BE2C (cell line): ENCODE measurements around the gene TNN.

Source experiments
- DNase-seq: peaks from one replicate; pipeline ENCODE4 v3.0.0-alpha.2; 2020
- H3K27me3 ChIP-seq: fragments of 250-450 bp; sonication (Bioruptor Pico); 2 replicates; pipeline ENCODE4 v1.5.1; 2020; ENCODE audit warnings: mild to moderate bottlenecking
- H3K36me3 ChIP-seq: fragments of 250-450 bp; sonication (Bioruptor Pico); 2 replicates; pipeline ENCODE4 v1.5.1; 2020; ENCODE audit warnings: mild to moderate bottlenecking
- H3K4me1 ChIP-seq: fragments of 250-450 bp; sonication (Bioruptor Pico); 2 replicates; pipeline ENCODE4 v1.5.1; 2020
- H3K4me3 ChIP-seq: 2 replicates; pipeline ENCODE4 v1.5.1; 2011; ENCODE audit warnings: low read depth, low read length
- H3K9me3 ChIP-seq: fragments of 250-450 bp; sonication (Bioruptor Pico); 2 replicates; pipeline ENCODE4 v1.5.1; 2020
- TF ChIP-seq, protein P1 (sequence below): IDR thresholded peaks from 2 replicates; pipeline ENCODE4 v1.5.1; 2012; ENCODE audit warnings: mild to moderate bottlenecking, low read depth, low read length

TNN gene

DNA sequence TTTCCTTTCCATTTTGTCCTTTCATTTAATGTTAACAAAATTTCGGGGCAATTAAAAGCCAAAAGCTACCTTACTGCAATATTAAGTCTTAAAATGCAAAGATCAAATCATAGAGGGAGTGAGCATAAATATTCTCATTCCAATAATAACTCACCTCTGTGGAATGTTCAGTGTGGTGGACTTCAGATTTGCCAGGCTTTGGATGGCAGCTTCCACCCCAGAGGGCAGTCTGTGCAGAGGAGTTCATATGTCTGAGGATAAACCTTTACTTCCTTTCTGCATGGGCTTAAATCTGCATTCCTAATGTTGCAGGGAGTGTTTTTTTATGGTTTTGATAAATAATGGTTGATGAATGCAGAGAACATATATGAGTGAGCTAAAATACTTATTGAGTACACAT is 108.6 kb downstream of the TNN start:
- H3K4me1 ChIP-seq: no peaks in the 10 kb centered on the region
- TF ChIP-seq, protein P1, sequence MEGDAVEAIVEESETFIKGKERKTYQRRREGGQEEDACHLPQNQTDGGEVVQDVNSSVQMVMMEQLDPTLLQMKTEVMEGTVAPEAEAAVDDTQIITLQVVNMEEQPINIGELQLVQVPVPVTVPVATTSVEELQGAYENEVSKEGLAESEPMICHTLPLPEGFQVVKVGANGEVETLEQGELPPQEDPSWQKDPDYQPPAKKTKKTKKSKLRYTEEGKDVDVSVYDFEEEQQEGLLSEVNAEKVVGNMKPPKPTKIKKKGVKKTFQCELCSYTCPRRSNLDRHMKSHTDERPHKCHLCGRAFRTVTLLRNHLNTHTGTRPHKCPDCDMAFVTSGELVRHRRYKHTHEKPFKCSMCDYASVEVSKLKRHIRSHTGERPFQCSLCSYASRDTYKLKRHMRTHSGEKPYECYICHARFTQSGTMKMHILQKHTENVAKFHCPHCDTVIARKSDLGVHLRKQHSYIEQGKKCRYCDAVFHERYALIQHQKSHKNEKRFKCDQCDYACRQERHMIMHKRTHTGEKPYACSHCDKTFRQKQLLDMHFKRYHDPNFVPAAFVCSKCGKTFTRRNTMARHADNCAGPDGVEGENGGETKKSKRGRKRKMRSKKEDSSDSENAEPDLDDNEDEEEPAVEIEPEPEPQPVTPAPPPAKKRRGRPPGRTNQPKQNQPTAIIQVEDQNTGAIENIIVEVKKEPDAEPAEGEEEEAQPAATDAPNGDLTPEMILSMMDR: no peak

DNA sequence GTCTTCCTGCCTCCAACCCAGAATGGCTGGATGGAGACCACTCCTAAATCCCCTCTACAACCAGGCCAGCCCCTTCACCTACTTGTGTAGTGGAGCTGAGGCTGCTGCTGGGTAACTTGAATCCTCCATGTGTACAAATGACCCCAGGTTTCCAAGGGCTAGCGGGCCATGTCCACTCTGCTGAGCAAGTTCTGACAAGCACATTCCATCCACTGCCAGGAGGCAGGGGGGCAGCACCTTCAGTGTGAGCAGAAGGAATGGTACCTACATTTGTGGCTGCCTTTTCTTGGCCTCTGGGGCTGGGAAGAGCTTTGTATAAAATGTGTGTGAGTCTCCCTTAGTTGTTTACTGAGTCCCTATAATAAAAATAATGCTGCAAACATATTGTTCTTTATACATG is 110.4 kb downstream of the TNN start:
- H3K36me3 ChIP-seq: no peaks in the 10 kb centered on the region
- 0 out of 2 replicates have a peak, but pooled peaks cover 4% of the 10 kb centered on the region for H3K27me3 ChIP-seq
- TF ChIP-seq, protein P1: no peak
- DNase-seq: no peak
- H3K4me3 ChIP-seq: no peak overlapping the region
- H3K9me3 ChIP-seq: no peaks in the 10 kb centered on the region
- no peaks in the 10 kb centered on the region for H3K4me1 ChIP-seq

More for the DNA sequence above, 108.6 kb downstream of the TNN start:
- H3K27me3 ChIP-seq: 0 out of 2 replicates have a peak, but pooled peaks cover 2% of the 10 kb centered on the region
- H3K36me3 ChIP-seq: no peaks in the 10 kb centered on the region
- H3K4me3 ChIP-seq: no peak overlapping the region
- no peaks in the 10 kb centered on the region for H3K9me3 ChIP-seq
- no peak for DNase-seq

DNA sequence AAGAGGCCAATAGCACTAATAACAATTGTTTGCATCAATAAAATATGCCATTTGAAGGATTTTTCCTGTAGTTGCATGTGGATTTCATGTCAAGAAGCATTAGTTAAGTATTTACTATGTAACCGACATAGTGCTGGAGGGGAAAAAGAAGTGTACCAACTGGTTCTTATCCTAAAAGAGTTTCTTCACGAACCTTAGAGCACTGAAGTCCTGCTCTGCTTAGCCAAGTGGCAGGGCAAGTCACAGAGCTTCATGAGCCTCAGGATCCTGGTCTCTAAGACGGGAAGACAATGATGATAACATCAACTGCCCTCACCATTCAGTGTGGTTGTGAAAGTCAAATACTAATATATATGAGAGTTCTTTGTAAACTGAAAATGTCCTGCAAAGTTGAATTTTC is 110.8 kb downstream of the TNN start:
- H3K36me3 ChIP-seq: no peaks in the 10 kb centered on the region
- peaks cover 4% of the 10 kb centered on the region; the same call in 1 of the 2 replicates for H3K27me3 ChIP-seq
- no peaks in the 10 kb centered on the region for H3K9me3 ChIP-seq
- H3K4me3 ChIP-seq: no peak overlapping the region
- no peaks in the 10 kb centered on the region for H3K4me1 ChIP-seq
- TF ChIP-seq, protein P1: no peak
- no peak for DNase-seq

DNA sequence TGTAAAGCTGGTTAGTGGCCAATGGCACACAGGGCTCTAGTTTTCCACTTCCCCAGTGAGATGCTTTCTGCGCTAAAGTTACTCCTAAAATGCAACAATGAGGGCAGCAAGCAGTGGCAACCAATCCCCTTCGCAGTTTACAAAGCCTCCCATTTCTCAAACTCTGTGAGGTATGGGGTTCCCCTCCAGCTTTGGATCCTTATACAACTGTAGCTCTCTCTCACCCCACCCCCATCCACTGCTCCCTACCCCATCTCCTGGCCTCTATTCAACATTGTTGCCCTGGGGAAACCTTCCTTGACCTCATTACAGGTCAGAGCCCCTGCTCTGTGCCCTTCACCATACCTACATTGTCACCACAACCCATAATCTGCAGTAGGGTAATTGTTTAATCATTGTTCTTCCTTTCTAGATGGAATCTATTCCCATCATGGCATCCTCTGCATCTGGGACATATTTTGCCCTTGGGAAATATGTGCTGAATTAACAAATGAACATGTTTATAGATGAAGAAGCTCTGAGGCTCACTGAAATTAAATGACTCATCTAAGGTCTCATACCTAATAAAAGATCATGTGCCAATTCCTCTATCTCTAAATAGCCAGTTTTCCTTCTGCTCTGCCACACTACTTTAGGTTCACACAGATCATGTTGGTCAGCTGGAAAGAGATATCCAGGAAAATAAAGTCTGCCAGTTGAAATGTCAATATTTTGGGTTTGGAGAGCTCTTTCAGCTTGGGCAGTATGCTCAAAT is 112.4 kb downstream of the TNN start:
- Histone ChIP-seq H3K27me3 (peaks cover 4% of the 10 kb centered on the region; the same call in 1 of the 2 replicates), H3K9me3 (no peaks in the 10 kb centered on the region), H3K36me3 (no peaks in the 10 kb centered on the region), H3K4me3 (no peak overlapping the region), H3K4me1 (no peaks in the 10 kb centered on the region)
- no peak for DNase-seq
- TF ChIP-seq, protein P1: no peak

DNA sequence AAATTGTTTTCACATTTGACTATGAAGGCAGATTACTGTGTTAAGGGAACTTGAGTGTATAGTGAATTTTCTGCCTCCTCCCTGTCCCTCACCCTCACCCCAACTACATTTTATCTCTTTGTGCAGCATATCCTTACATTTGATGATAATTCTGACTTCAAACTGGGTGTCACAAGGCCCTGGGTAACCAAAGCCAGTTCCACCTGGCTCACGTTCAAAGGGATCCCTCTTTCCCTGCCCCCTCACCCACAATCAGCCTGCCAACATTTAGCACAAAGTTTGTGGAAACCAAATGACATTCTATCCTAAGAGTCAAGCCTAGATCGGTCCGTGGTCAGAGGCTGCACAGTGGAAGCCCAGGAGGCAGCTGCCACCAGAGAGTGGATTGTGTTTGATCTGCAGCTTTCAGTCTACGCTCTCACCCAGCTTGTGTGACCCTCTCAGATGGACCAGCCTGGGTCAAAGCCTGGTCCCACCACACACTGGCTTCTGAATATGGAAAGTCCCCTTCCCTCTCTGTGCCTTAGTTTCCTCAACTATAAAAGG is 114.6 kb downstream of the TNN start:
- H3K27me3 ChIP-seq: peaks cover 10% of the 10 kb centered on the region

DNA sequence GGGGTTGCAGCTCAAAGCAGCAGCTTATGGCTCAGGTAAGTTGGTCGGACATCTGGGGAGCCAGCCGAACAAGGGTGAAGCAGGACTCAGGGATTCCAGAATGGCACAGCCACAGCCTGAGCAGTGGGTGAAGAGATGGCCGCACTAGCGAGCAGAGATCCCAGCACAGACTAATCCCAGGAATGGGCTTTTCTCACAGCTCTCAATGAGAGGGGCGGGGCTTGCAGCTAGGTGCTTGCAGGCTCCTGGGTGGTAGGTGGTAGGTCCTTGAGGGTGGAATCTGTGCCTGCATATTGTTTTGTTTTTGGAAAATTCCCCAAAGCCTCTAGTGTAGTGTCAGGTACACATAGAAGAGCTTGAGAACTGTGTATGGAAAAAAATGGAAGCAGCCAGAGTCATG is 116.0 kb downstream of the TNN start:
- no peaks in the 10 kb centered on the region for H3K4me1 ChIP-seq
- H3K9me3 ChIP-seq: no peaks in the 10 kb centered on the region
- H3K36me3 ChIP-seq: no peaks in the 10 kb centered on the region
- DNase-seq: no peak
- H3K4me3 ChIP-seq: no peak overlapping the region
- H3K27me3 ChIP-seq: peaks cover 10% of the 10 kb centered on the region
- TF ChIP-seq, protein P1: no peak

More for the DNA sequence above, 114.6 kb downstream of the TNN start:
- Histone ChIP-seq H3K4me3 (no peak overlapping the region), H3K36me3 (no peaks in the 10 kb centered on the region), H3K4me1 (no peaks in the 10 kb centered on the region), H3K9me3 (no peaks in the 10 kb centered on the region)
- TF ChIP-seq, protein P1: no peak
- DNase-seq: no peak
